ENCODE measurements around the gene SEMA4F.
A peak's percentile ranks its signal among the peaks of the same experiment; 100 is the strongest.

The SEMA4F gene

DNA sequence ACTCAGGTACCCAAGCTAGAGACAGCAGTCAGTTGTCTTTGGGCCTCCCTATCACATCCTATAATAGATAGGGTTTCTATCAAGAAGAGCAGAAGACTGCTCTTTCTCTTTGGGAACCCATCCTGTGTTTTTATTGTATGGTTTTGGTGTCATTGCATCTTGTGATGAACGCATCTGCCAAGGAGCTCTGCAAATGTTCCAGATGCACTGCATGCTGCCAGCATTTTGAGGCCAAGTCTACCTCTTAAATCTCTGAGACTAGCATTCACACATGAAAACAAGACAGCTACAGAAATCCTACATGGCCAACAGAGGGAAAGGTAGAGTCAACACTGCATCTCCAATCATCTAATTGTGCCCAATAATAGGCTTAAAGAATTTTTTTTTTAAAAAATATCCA, 14.0 kb downstream of the SEMA4F start:
- DNase-seq: no peak

GRCh38 chr2:74670263-74670662, 16.2 kb downstream of the SEMA4F start:
- DNase-seq: no peak

GRCh38 chr2:74671479-74671878, 17.4 kb downstream of the SEMA4F start:
- DNase-seq: no peak

GRCh38 chr2:74673826-74674528, 19.9 kb downstream of the SEMA4F start:
- no peak for DNase-seq

DNA sequence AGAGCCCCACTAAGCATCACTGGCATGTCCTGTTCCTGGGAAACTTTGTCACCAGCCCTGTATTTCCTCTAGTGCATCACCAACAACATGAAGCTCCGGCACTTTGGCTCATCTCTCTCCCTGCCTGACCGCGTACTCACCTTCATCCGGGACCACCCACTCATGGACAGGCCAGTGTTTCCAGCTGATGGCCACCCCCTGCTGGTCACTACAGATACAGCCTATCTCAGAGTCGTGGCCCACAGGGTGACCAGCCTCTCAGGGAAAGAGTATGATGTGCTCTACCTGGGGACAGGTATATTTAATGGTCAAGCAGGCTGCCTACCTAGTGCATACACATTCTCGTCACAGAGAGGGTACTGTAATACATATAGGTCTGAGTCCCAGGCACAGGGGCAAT, 21.0 kb downstream of the SEMA4F start:
- DNase-seq: no peak

DNA sequence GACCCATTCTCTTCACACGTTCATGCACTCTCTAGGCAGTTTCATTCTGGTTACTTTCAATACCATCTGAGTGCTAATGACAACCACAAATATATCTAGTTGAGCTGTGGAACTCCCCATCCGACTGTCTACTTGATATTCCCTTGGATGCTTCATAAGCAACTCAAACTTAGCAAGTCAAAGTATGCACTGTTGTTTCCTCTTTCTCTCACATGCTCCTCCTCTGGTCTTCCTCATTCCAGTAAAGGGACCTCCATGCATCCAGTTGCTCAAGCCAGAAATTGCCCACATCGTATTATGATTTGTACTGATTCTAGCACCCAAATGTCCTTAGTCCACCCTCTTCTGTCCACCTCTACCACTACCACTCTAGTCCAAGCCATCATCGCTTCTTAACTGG, 22.3 kb downstream of the SEMA4F start:
- no peak for DNase-seq

GRCh38 chr2:74679615-74680014, 25.6 kb downstream of the SEMA4F start:
- no peak for DNase-seq

DNA sequence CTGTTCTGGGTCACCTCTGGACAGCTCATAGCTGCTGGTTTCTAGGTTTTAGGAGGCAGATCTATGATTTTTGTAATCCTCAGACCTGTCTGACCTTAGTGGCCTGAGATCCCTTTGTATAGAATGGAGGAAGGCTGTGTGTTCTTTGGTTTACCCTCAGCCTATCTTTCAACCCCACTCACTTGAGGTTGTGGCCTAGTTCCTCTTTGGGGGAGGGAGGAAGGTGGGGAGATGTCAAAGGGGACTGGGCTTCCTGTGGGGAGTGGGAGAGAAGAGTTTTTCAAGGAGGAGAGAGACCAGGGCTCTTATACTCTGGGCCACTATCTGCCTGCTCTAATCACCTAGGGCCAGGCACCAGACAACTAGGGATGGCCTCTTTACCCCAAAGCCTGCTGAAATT, 28.5 kb downstream of the SEMA4F start:
- no peak for DNase-seq

- no peak for DNase-seq
Measured at GRCh38 chr2:74685408-74685807, 31.4 kb downstream of the SEMA4F start.

DNA sequence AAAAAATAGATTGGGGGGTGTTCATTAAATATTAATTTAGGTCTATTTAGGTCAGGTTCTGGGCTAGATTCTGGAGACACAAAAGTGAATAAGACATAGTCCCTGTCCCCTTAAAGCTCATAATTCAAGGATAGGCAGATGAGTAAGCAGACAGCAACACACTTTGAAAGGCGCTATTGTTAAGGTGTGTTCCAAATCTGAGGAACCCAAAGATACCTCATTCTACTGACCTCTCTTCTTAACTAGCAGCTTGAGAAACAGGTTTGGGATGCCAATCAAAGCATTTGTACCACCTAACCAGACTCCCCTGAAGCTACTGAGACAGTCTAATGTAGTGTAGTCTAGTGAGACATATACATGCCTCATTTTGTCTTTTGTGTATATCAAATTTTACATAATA, 34.8 kb downstream of the SEMA4F start:
- DNase-seq: no peak

DNA sequence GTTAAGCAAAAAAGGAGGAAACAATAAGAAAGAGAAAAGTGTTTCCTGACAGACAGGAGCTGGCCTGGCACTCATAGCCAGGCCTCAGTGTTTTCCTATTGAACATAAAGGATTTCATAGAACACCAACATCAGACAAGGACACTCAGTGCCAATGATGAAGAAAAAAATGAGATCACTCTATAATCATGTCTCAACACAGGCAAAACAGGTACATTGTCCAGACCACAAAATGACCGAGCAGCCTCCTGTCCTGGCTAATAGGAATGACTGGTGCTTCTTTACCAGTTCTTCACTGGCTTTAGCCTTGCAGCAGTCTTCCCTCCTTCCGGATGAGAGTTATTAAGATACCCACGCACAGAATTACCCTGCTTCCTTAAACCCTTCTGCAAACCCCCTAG, 35.6 kb downstream of the SEMA4F start:
- no peak for DNase-seq

DNA sequence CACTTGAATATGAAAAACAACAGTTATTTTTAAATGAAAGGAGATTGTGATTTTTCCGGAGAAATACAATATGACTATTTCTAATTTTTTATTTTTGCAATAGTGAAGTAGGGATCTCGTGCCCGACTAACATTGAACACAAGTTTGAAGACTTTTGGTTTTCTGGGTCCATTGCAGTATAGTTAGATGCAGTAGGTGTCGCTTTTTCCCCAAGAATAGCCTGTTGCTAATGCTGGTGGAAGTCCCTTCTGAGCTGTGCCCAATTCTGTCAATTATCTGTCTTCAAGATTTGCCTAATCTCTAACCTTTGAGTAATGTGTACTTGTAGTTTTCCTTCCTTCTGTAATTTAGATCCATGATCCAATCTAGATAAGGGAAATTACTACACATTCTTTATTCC, 36.5 kb downstream of the SEMA4F start:
- peak; percentile 50 for DNase-seq

DNA sequence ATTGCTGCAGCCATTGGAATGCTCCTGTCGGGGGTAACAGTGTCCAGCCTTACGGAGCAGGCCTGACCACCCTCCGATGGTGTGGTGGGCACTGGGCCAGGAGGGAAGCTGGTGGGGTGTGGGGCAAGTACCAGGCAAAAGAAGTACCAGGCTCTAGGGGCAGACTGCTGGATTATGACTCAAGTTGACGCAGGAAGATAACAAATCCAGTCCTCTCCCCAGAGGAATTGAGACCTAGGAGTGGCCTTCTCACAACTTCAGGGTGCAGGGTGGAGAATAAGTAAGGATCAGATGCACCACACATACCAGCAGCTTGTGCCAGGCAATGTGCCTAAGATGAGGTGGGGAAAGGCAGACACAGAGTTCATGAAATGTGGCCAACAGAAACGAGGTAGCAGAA, 37.9 kb downstream of the SEMA4F start:
- DNase-seq: no peak

DNA sequence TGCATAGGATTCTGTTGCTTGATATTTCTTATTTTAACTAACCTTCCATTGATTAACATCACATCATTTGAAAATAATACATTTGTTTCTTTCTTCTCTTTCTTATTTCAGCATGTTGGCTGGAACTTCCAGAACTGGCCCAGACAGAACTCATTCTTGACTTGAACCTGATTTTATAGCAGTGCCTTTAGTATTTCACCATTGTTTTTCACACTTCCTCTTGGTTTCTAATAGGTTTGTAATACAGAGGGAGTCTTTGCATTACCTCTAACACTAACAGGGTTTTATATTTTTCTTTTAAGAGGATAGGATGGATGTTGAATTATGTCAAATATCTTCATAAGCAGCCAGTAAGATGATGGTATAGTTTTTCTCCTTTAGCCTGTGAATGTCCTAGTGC, 39.2 kb downstream of the SEMA4F start:
- DNase-seq: no peak

DNA sequence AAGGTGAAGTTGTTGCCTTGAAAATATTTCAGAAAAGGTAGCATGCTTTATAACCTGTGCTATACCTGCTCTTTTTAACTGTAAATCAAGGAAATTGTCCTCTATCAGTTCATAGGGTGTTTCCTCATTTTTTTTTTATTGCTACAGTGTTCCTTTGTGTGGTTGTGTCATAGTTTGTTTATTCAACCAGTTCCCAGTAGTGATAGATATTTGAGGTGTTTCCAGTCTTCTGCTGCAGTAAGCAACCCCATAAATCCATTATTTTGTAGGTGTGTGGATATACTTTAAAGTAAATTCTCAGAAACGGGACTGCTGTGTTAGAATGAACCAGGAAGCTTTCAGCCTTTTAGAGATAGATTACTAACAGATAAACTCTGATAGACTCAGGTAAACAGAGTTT, 39.6 kb downstream of the SEMA4F start:
- DNase-seq: no peak

GRCh38 chr2:74694281-74694680, 40.2 kb downstream of the SEMA4F start:
- DNase-seq: no peak

- no peak for DNase-seq
Measured at GRCh38 chr2:74695663-74696062, 41.6 kb downstream of the SEMA4F start.

DNA sequence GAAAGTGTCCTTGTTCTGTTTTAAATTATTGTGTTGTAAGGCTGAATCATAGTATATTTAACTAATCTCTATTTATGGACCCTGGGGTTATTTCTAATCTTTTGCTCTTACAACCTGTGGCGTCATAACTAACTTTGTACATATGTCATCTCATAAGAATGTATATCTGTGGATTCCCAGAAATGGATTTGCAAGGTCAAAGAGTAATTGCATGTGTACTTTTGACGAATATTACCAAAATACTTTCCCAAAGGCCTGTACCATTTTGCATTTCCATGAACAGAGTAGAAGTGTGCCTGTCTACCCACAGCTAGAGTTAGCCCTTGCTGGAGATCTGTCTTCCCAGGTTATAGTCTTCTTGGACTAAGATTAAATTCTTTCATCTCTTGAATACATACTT, 42.8 kb downstream of the SEMA4F start:
- DNase-seq: no peak

GRCh38 chr2:74700643-74701372, 46.8 kb downstream of the SEMA4F start:
- no peak for DNase-seq

GRCh38 chr2:74702001-74702715, 48.1 kb downstream of the SEMA4F start:
- no peak for DNase-seq

- no peak for DNase-seq
Measured at GRCh38 chr2:74703373-74703772, 49.3 kb downstream of the SEMA4F start.

- no peak for DNase-seq
Measured at GRCh38 chr2:74704216-74704615, 50.2 kb downstream of the SEMA4F start.

DNA sequence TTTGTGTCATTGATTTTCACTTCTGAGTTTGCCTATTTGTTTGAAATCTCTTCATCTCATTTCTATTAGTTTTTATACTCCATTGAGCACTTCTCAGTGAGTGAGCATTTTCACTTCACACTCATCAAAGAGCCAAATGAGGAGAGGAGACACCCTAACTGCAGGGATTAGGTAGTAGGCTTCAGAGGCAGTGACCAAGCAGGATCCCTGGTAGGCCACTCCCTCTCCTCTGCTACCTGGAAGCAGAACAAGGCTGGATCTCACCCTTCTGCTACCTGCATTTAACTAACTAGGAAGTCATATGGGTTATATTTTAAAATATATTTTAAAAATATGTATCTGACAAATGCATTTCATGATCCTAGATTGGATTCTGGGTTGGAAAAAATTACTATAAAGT, 52.7 kb downstream of the SEMA4F start:
- DNase-seq: no peak

DNA sequence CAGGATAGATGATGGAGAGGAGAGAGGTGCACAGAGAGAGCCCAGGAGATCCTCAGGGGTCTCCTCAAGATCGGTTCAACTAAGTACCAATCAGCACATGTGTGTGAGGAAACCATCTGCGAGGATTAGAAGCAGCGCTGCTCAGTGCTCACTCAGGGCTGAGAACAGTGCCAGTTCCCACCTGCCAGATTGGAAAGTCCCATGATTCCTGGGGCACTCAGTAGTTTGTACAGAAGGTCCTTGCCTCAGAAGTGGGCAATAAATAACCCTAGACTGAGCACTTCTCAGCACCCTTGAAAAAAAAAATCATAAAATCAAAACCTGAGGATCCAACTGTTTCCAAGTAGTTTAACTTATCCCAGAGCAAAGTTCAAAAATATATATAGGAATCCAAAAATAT, 53.8 kb downstream of the SEMA4F start:
- DNase-seq: no peak

Data from activated CD4-positive, alpha-beta T cell treated with anti-CD3 and anti-CD28 coated beads, Interleukin-10, Interleukin-2, amounts not matched to agents 100 ng/mL and 50 ng/mL, durations not matched to agents 16 hours and 8 hours (primary cell).